Natural killer cell (primary cell): ENCODE measurements around the gene URAD. TPM values are rescaled to one million over a fixed set of nuclear protein-coding genes. Genes with fewer than 3 reads are reported as not detected.
A peak's percentile ranks its signal among the peaks of the same experiment; 100 is the strongest.
"Not testable (repeated sequence)": the region's sequence is repeated elsewhere in the genome, so short reads cannot be mapped to it uniquely, and the experiment has no call there.

Experiments
- ATAC-seq, 3 donors: fragments of 150-1000 bp in 2 of 3; fragments of 200-7000 bp in 1 of 3; cut with Tn5 transposase; 1 replicate in 1 of 3; 2 replicates in 2 of 3; pipeline ENCODE4 v1.10.0; 2021; ENCODE audit warnings: mild to moderate bottlenecking in 2 of 3, moderate library complexity in 2 of 3
- DNase-seq, 2 donors: peaks; one replicate each; pipeline versions ENCODE4 v3.0.0 to v3.0.0-alpha.2; 2013 to 2021; ENCODE audit warnings: mixed read lengths in 1 of 2
- H3K27ac ChIP-seq: one replicate; pipeline ENCODE4 v1.5.1; 2013; ENCODE audit warnings: mild to moderate bottlenecking, low read length
- H3K27me3 ChIP-seq: one replicate; pipeline ENCODE4 v1.6.1; 2013; ENCODE audit warnings: low read length; ENCODE audit not compliant: control insufficient read depth, insufficient read depth
- H3K36me3 ChIP-seq: one replicate; pipeline ENCODE4 v1.6.1; 2013; ENCODE audit warnings: low read length; ENCODE audit not compliant: control insufficient read depth, insufficient read depth
- H3K4me1 ChIP-seq: one replicate; pipeline ENCODE4 v1.6.1; 2013; ENCODE audit warnings: low read length; ENCODE audit not compliant: control insufficient read depth, insufficient read depth
- H3K4me3 ChIP-seq: one replicate; pipeline ENCODE4 v1.5.1; 2013; ENCODE audit warnings: low read length
- H3K9me3 ChIP-seq: one replicate; pipeline ENCODE4 v1.6.1; 2013; ENCODE audit warnings: low read length; ENCODE audit not compliant: control insufficient read depth, insufficient read depth
- H3K27ac Mint-ChIP-seq, 2 donors: one replicate each; pipeline ENCODE4 v1.8.0; 2022; ENCODE audit warnings: mild to moderate bottlenecking in 2 of 2, mixed read lengths in 2 of 2, moderate library complexity in 1 of 2
- H3K27me3 Mint-ChIP-seq, 2 donors: one replicate each; pipeline ENCODE4 v1.8.0; 2022; ENCODE audit warnings: low read depth in 2 of 2, mixed read lengths in 2 of 2
- H3K36me3 Mint-ChIP-seq: one replicate; pipeline ENCODE4 v1.8.0; 2022; ENCODE audit warnings: mixed read lengths
- H3K4me1 Mint-ChIP-seq, 2 donors: one replicate each; pipeline ENCODE4 v1.8.0; 2022; ENCODE audit warnings: mixed read lengths in 2 of 2
- H3K4me3 Mint-ChIP-seq: one replicate; pipeline ENCODE4 v1.8.0; 2022; ENCODE audit warnings: mild to moderate bottlenecking, moderate library complexity, mixed read lengths
- H3K9me3 Mint-ChIP-seq, 2 donors: one replicate each; pipeline ENCODE4 v1.8.0; 2022; ENCODE audit warnings: mixed read lengths in 2 of 2
- WGBS: methylation state at CpG from one replicate; pipeline ENCODE4 v1.1.7; 2013; ENCODE audit warnings: missing lambda C conversion rate; ENCODE audit not compliant: insufficient coverage; 5-methylcytosine and 5-hydroxymethylcytosine counted together
- intact Hi-C: fragments of 100-400 bp; cut with micrococcal nuclease; formaldehyde crosslinking; loops from one replicate; pipeline ENCODE4 v1.14.2; 2022
- total RNA-seq, 4 donors: library from RNA; stranded (reverse); fragments of 120-200 nt in 1 of 4; gene quantifications; one replicate each; pipeline versions ENCODE4 v1.2.3 to v1.2.4, GENCODE V29; 2013 to 2022
- TF ChIP-seq, protein P1 (sequence below): fragments of 200-600 bp; IDR thresholded peaks from one replicate; pipeline ENCODE4 v1.8.0; 2022; ENCODE audit warnings: antibody characterized with exemption

URAD gene
- total RNA-seq, 3 donors from 2014 or later (not counting 1 experiment from before 2014, with no cell fraction given), result not detected

DNA sequence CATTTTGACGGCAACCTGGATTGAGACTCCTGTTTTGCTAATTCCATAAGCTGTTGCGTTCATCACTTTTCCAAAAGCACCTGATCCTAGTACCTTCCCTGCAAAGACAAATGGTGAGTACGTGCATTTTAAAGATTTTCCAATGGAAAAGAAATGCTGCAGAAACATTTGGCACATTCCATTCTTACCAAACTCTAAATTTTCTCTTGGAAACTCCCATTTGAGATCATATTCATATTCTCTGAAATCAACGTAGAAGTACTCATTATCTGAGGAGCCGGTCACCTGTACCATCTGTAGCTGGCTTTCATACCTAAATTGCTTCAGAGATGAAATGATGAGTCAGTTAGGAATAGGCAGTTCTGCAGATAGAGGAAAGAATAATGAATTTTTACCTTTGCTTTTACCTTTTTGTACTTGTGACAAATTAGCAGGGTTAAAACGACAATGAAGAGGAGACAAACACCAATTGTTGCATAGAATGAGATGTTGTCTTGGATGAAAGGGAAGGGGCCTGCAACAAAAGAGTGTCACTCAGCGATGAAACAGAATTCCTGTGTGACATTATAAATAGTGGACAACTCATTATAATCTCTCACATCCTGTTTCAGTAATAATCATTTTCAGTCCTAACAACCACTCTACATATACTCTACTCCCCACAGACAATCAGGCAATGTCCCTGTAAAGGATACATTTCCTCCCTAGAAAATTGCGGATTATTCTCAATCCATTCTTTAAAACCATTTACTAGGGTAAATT is 45.6 kb upstream of the URAD start:
- Mint-ChIP-seq H3K4me3 (no peak overlapping the region), H3K9me3 (no peaks in the 10 kb centered on the region)
- peaks cover 7% of the 10 kb centered on the region for H3K4me1 ChIP-seq

DNA sequence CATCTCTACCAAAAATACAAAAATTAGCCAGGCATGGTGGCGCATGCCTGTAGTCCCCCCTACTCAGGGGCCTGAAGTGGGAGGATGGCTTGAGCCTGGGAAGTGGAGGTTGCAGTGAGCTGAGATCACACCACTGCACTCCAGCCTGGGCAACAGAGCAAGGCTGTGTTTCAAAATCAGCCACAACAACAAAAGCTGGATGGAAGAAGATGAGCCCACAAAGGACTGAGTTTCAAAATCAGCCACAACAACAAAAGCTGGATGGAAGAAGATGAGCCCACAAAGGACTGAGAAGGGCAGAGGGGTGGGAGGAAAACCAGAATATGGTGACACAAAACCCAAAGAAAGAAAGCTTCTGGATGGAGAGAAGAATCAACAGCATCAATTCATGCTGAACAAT is 43.9 kb upstream of the URAD start:
- H3K36me3 ChIP-seq, ATAC-seq, H3K9me3 Mint-ChIP-seq, H3K27ac ChIP-seq, H3K4me3 ChIP-seq, H3K27ac Mint-ChIP-seq, DNase-seq, H3K4me3 Mint-ChIP-seq, H3K4me1 Mint-ChIP-seq, H3K4me1 ChIP-seq, intact Hi-C loops, H3K27me3 ChIP-seq, H3K9me3 ChIP-seq, H3K36me3 Mint-ChIP-seq: not testable (repeated sequence)
- H3K27me3 Mint-ChIP-seq, result peaks cover 0 to 17% of the 10 kb centered on the region in 2 donors
- 100% methylated on average over 1 of the region's 1 CpG for WGBS

More for the DNA sequence above, 45.6 kb upstream of the URAD start:
- WGBS, result 87% methylated on average over 7 of the region's 8 CpGs
- no peaks in the 10 kb centered on the region for H3K36me3 ChIP-seq
- peaks cover 0 to 17% of the 10 kb centered on the region in 2 donors for H3K27me3 Mint-ChIP-seq
- TF ChIP-seq, protein P1, sequence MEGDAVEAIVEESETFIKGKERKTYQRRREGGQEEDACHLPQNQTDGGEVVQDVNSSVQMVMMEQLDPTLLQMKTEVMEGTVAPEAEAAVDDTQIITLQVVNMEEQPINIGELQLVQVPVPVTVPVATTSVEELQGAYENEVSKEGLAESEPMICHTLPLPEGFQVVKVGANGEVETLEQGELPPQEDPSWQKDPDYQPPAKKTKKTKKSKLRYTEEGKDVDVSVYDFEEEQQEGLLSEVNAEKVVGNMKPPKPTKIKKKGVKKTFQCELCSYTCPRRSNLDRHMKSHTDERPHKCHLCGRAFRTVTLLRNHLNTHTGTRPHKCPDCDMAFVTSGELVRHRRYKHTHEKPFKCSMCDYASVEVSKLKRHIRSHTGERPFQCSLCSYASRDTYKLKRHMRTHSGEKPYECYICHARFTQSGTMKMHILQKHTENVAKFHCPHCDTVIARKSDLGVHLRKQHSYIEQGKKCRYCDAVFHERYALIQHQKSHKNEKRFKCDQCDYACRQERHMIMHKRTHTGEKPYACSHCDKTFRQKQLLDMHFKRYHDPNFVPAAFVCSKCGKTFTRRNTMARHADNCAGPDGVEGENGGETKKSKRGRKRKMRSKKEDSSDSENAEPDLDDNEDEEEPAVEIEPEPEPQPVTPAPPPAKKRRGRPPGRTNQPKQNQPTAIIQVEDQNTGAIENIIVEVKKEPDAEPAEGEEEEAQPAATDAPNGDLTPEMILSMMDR, result no peak
- intact Hi-C loops, result no loop called here
- DNase-seq (no peak), ATAC-seq (no peak)
- H3K27ac Mint-ChIP-seq, result no peak overlapping the region
- no peaks in the 10 kb centered on the region for H3K9me3 ChIP-seq
- no peak overlapping the region for H3K4me3 ChIP-seq
- H3K4me1 Mint-ChIP-seq, result peaks cover 0 to 9% of the 10 kb centered on the region in 2 donors
- no peak overlapping the region for H3K27ac ChIP-seq
- no peaks in the 10 kb centered on the region for H3K27me3 ChIP-seq
- H3K36me3 Mint-ChIP-seq, result no peaks in the 10 kb centered on the region

DNA sequence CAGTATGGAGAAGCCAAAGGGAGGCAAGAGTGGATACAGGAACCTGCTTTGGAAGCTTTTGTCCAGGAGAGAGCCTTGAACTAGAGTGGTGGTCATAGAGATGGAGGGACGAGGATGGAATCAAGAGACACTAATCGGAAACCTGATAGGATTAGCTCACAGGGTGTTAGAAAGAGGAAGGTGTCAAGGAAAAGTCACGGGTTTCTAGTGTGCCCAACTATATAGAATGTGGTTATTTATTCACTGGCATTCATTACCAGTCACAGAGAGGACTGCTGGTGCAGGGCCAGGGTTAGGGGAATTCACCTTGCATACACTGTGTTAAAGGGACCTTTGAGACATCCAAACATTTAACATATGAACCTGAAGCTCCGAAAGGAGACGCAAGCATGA is 43.4 kb upstream of the URAD start:
- H3K36me3 Mint-ChIP-seq, result no peaks in the 10 kb centered on the region
- H3K9me3 Mint-ChIP-seq, result no peaks in the 10 kb centered on the region
- no peaks in the 10 kb centered on the region for H3K27me3 ChIP-seq
- TF ChIP-seq, protein P1, result no peak
- H3K4me1 Mint-ChIP-seq, result peaks cover 0 to 9% of the 10 kb centered on the region in 2 donors
- intact Hi-C loops, result no loop called here
- peaks cover 7% of the 10 kb centered on the region for H3K4me1 ChIP-seq
- H3K27me3 Mint-ChIP-seq, result peaks cover 0 to 17% of the 10 kb centered on the region in 2 donors
- no peak overlapping the region for H3K4me3 ChIP-seq
- no peak overlapping the region for H3K27ac ChIP-seq
- no peaks in the 10 kb centered on the region for H3K36me3 ChIP-seq
- 76% methylated on average over 5 of the region's 5 CpGs for WGBS
- DNase-seq, result no peak
- no peak for ATAC-seq
- no peak overlapping the region for H3K4me3 Mint-ChIP-seq
- no peaks in the 10 kb centered on the region for H3K9me3 ChIP-seq
- H3K27ac Mint-ChIP-seq, result no peak overlapping the region

- Mint-ChIP-seq H3K36me3 (no peaks in the 10 kb centered on the region), H3K9me3 (no peaks in the 10 kb centered on the region), H3K27ac (no peak overlapping the region), H3K27me3 (peaks cover 0 to 17% of the 10 kb centered on the region in 2 donors), H3K4me3 (no peak overlapping the region), H3K4me1 (peaks cover 0 to 9% of the 10 kb centered on the region in 2 donors)
- intact Hi-C loops, result no loop called here
- Histone ChIP-seq H3K4me1 (peaks cover 7% of the 10 kb centered on the region), H3K27ac (no peak overlapping the region), H3K27me3 (no peaks in the 10 kb centered on the region), H3K36me3 (no peaks in the 10 kb centered on the region), H3K9me3 (no peaks in the 10 kb centered on the region), H3K4me3 (no peak overlapping the region)
- DNase-seq, result no peak
- TF ChIP-seq, protein P1, result no peak
- peak in 2 of 3 donors; percentile 22 for ATAC-seq
- WGBS, result 40% methylated on average over 10 of the region's 10 CpGs
These were observed 42.9 kb upstream of the URAD start for GRCh38 chr13:28031220-28031895.
